Hepatocyte (in vitro differentiated cells): Measurements from ENCODE around the gene ZNF33A. TPM values are rescaled to one million over a fixed set of nuclear protein-coding genes. Genes with fewer than 3 reads are reported as not detected.
"Not testable (repeated sequence)": the region's sequence is repeated elsewhere in the genome, so short reads cannot be mapped to it uniquely, and the experiment has no call there.

Source experiments
- DNase-seq: peaks from one replicate; pipeline ENCODE4 v3.0.0-alpha.2; 2016; ENCODE audit warnings: low spot score
- H2AFZ ChIP-seq: fragments of 200-600 bp; sonication (generic); 2 replicates; pipeline ENCODE4 v1.6.0; 2016; ENCODE audit warnings: antibody characterized with exemption, mild to moderate bottlenecking
- H3K27ac ChIP-seq: fragments of 200-600 bp; sonication (generic); 2 replicates; pipeline ENCODE4 v1.5.1; 2016; ENCODE audit warnings: mild to moderate bottlenecking
- H3K27me3 ChIP-seq: fragments of 200-600 bp; sonication (generic); 2 replicates; pipeline ENCODE4 v1.6.1; 2016
- H3K36me3 ChIP-seq: fragments of 200-600 bp; sonication (generic); replicated peaks from 2 replicates; pipeline ENCODE4 v1.5.1; 2016; ENCODE audit warnings: low read depth; ENCODE audit not compliant: insufficient read depth
- H3K4me1 ChIP-seq: fragments of 200-600 bp; sonication (generic); 2 replicates; pipeline ENCODE4 v1.5.1; 2016; ENCODE audit warnings: mild to moderate bottlenecking, moderate library complexity; ENCODE audit not compliant: insufficient read depth
- H3K4me2 ChIP-seq: fragments of 200-600 bp; sonication (generic); 2 replicates; pipeline ENCODE4 v1.6.0; 2016
- H3K4me3 ChIP-seq: fragments of 200-600 bp; sonication (generic); 2 replicates; pipeline ENCODE4 v1.5.1; 2016; ENCODE audit warnings: mild to moderate bottlenecking
- H3K79me2 ChIP-seq: fragments of 200-600 bp; sonication (generic); 2 replicates; pipeline ENCODE4 v1.6.0; 2017; ENCODE audit warnings: mild to moderate bottlenecking
- H3K9me2 ChIP-seq: fragments of 200-600 bp; sonication (generic); replicated peaks from 2 replicates; pipeline ENCODE4 v1.6.0; 2017; ENCODE audit warnings: mild to moderate bottlenecking; ENCODE audit not compliant: insufficient read depth
- H3K9me3 ChIP-seq: fragments of 200-600 bp; sonication (generic); 2 replicates; pipeline ENCODE4 v1.5.1; 2016; ENCODE audit warnings: low read depth, mild to moderate bottlenecking
- H4K20me1 ChIP-seq: fragments of 200-600 bp; sonication (generic); 2 replicates; pipeline ENCODE4 v1.6.0; 2016; ENCODE audit warnings: mild to moderate bottlenecking; ENCODE audit not compliant: insufficient read depth, poor library complexity, severe bottlenecking
- EZH2 ChIP-seq: fragments of 200-600 bp; sonication (generic); IDR thresholded peaks from 2 replicates; pipeline ENCODE4 v1.6.1; 2016; ENCODE audit warnings: antibody characterized with exemption, mild to moderate bottlenecking, borderline replicate concordance
- EZH2phosphoT487 ChIP-seq: fragments of 200-600 bp; sonication (generic); IDR thresholded peaks from one replicate; pipeline ENCODE4 v1.6.1; 2018; ENCODE audit warnings: antibody characterized with exemption, mild to moderate bottlenecking, low read depth, moderate library complexity; ENCODE audit not compliant: unreplicated experiment, severe bottlenecking
- WGBS: methylation state at CpG from one replicate; pipeline ENCODE4 v1.1.6; 2016; ENCODE audit warnings: low lambda C conversion rate; ENCODE audit errors: missing lambda C conversion rate; 5-methylcytosine and 5-hydroxymethylcytosine counted together
- polyA plus RNA-seq: library from polyadenylated mRNA; unstranded; fragments of >200 nt; fragmentation: Nextera tagmentation; extraction: Ambion mirVana; gene quantifications from 2 replicates; pipeline ENCODE4 v1.2.1, GENCODE V29; 2016
- total RNA-seq: library from RNA; depleted of rRNA; stranded (reverse); fragments of >200 nt; gene quantifications from 2 replicates; pipeline ENCODE4 v1.2.3, GENCODE V29; 2014
- TF ChIP-seq, protein P1 (sequence below): fragments of 200-600 bp; sonication (generic); IDR thresholded peaks from 2 replicates; pipeline ENCODE4 v1.5.1; 2016; ENCODE audit warnings: antibody characterized with exemption, mild to moderate bottlenecking; ENCODE audit not compliant: poor library complexity

Gene ZNF33A
- total and polyA plus RNA-seq, 2 experiments from 2014 or later, result 7.0 to 22.5 TPM

DNA sequence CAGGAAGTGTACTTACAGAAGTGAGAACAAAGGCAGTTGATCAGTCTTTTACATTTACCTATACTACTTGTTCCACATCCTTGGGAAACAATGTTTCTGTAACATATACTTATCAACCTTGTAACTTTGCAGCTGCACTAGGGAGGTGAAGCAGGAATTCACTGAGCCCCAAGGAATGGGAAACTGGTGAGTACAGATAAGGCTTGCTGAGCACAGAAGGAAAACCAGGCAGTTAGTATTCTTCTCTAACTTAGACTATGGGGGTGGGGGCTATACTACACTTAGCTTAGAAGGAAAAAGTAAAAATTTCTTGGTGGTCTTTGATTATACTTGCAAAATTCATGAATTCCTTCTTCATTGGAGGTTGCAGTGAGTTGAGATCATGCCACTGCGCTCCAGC is 6.9 kb upstream of the ZNF33A start:
- Histone ChIP-seq H3K9me2 (no peaks in the 10 kb centered on the region), H3K27ac (no peak overlapping the region), H3K79me2 (no peaks in the 10 kb centered on the region), H3K27me3 (no peaks in the 10 kb centered on the region), H3K4me1 (no peaks in the 10 kb centered on the region), H3K4me3 (no peak overlapping the region), H4K20me1 (no peaks in the 10 kb centered on the region), H3K36me3 (no peaks in the 10 kb centered on the region), H2AFZ (no peak overlapping the region), H3K9me3 (no peaks in the 10 kb centered on the region), H3K4me2 (no peak overlapping the region)
- no peak for DNase-seq
- 82% methylated on average over 1 of the region's 1 CpG for WGBS
- TF ChIP-seq EZH2 (no peak), EZH2phosphoT487 (no peak)
- TF ChIP-seq, protein P1, sequence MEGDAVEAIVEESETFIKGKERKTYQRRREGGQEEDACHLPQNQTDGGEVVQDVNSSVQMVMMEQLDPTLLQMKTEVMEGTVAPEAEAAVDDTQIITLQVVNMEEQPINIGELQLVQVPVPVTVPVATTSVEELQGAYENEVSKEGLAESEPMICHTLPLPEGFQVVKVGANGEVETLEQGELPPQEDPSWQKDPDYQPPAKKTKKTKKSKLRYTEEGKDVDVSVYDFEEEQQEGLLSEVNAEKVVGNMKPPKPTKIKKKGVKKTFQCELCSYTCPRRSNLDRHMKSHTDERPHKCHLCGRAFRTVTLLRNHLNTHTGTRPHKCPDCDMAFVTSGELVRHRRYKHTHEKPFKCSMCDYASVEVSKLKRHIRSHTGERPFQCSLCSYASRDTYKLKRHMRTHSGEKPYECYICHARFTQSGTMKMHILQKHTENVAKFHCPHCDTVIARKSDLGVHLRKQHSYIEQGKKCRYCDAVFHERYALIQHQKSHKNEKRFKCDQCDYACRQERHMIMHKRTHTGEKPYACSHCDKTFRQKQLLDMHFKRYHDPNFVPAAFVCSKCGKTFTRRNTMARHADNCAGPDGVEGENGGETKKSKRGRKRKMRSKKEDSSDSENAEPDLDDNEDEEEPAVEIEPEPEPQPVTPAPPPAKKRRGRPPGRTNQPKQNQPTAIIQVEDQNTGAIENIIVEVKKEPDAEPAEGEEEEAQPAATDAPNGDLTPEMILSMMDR, result no peak

DNA sequence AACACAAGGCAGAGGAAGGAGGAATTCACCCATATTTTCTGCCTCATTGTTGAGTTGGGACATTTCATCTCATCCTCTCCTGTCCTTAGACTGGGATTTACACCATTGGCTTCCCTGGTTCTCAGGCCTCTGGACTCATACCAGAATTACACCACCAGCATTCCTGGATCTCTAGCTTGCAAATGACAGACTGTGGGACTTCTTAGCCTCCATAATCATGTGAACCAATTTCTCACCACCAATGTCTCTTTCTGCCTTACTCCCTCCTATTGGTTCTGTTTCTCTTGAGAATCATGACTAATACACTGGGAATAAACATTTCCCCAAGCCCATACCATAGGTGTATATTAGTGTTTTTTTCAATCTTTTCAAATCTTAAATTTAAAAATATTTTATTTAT is 2.9 kb upstream of the ZNF33A start:
- peaks cover 6% of the 10 kb centered on the region for H3K4me1 ChIP-seq
- H3K9me3 ChIP-seq, result no peaks in the 10 kb centered on the region
- DNase-seq, result no peak
- H4K20me1 ChIP-seq, result no peaks in the 10 kb centered on the region
- H3K79me2 ChIP-seq, result peaks cover 13% of the 10 kb centered on the region
- no peak overlapping the region for H3K4me2 ChIP-seq
- no peak for TF ChIP-seq EZH2phosphoT487
- no peak for TF ChIP-seq EZH2
- TF ChIP-seq, protein P1, result no peak
- no peaks in the 10 kb centered on the region for H3K9me2 ChIP-seq
- no peak overlapping the region for H3K27ac ChIP-seq
- no peaks in the 10 kb centered on the region for H3K27me3 ChIP-seq
- H2AFZ ChIP-seq, result no peak overlapping the region
- no peak overlapping the region for H3K4me3 ChIP-seq
- H3K36me3 ChIP-seq, result no peaks in the 10 kb centered on the region

DNA sequence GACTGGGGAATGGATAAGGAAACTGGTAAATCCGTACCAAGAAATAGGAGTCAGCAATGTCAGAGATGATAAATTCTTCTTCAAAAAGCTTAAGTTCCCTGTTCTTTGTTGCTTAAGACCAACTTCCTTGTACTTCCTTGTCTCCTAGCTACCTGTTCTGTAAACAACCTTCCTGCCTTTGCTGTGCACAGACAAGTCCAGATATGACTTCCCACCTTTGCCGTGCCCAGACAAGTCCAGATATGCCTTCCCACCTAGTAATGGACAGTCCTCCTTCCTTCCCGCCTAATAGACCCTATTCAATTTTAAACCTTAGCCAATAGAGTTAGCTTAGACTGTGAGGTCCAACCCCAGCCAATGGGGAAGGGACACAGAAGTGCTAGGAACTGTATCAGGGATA is 2.5 kb upstream of the ZNF33A start:
- no peaks in the 10 kb centered on the region for H3K36me3 ChIP-seq
- H3K4me1 ChIP-seq, result peaks cover 6% of the 10 kb centered on the region
- no peak overlapping the region for H3K4me3 ChIP-seq
- no peaks in the 10 kb centered on the region for H3K27me3 ChIP-seq
- H3K9me3 ChIP-seq, result no peaks in the 10 kb centered on the region
- no peaks in the 10 kb centered on the region for H3K9me2 ChIP-seq
- TF ChIP-seq, protein P1, result no peak
- no peak for TF ChIP-seq EZH2
- no peak for TF ChIP-seq EZH2phosphoT487
- H3K27ac ChIP-seq, result no peak overlapping the region
- H3K4me2 ChIP-seq, result no peak overlapping the region
- H3K79me2 ChIP-seq, result peaks cover 17% of the 10 kb centered on the region
- no peak overlapping the region for H2AFZ ChIP-seq
- WGBS, result 78% methylated on average over 3 of the region's 3 CpGs
- DNase-seq, result no peak
- H4K20me1 ChIP-seq, result no peaks in the 10 kb centered on the region

DNA sequence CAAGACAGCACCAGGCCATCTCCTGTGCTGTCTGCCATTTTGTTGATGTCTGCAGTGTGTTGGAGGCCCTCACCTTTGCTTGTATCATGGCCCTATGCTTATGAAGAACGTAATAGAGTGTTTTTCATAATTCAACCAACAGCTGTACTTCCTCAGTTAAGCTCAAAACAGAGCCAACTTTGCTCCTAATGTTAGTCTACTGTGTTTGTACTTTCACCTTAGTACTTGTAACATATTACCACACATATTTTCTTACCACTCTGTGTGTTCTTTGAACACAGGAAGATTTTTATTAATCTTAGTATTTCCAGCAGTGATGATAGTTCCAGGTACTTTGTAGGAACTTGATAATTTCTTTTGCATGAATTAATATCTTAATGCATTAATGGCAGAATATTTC is 5.9 kb downstream of the ZNF33A start:
- Histone ChIP-seq H3K4me2 (no peak overlapping the region), H3K9me3 (no peaks in the 10 kb centered on the region), H3K4me1 (peaks cover 6% of the 10 kb centered on the region), H3K9me2 (no peaks in the 10 kb centered on the region), H3K79me2 (peaks cover 42% of the 10 kb centered on the region), H3K4me3 (no peak overlapping the region), H3K27ac (no peak overlapping the region), H3K27me3 (no peaks in the 10 kb centered on the region), H4K20me1 (no peaks in the 10 kb centered on the region), H3K36me3 (peaks cover 3% of the 10 kb centered on the region), H2AFZ (no peak overlapping the region)
- TF ChIP-seq, protein P1, result no peak
- TF ChIP-seq EZH2phosphoT487 (no peak), EZH2 (no peak)
- DNase-seq, result no peak
- WGBS, result 94% methylated on average over 1 of the region's 1 CpG

DNA sequence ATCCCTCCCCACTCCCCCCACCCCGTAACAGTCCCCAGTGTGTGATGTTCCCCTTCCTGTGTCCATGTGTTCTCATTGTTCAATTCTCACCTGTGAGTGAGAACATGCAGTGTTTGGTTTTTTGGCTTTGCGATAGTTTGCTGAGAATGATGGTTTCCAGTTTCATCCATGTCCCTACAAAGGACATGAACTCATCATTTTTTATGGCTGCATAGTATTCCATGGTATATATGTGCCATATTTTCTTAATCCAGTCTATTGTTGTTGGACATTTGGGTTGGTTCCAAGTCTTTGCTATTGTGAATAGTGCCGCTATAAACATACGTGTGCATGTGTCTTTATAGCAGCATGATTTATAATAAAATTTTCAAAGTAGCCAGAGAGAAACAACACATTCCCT is 8.6 kb downstream of the ZNF33A start:
- DNase-seq, H3K4me3 ChIP-seq, H4K20me1 ChIP-seq, H3K4me1 ChIP-seq, H2AFZ ChIP-seq, H3K9me3 ChIP-seq, H3K36me3 ChIP-seq, H3K9me2 ChIP-seq, H3K27ac ChIP-seq, H3K27me3 ChIP-seq, H3K4me2 ChIP-seq: not testable (repeated sequence)
- 97% methylated on average over 3 of the region's 4 CpGs for WGBS
- peaks cover 14% of the 10 kb centered on the region for H3K79me2 ChIP-seq
